Psoas muscle (tissue), 8 donors: Measurements from ENCODE around the gene TMEM30A. TPM values are rescaled to one million over a fixed set of nuclear protein-coding genes. Genes with fewer than 3 reads are reported as not detected.

Experiments used
- ATAC-seq, 4 donors: fragments of 200-7000 bp; cut with Tn5 transposase; one replicate each; pipeline ENCODE4 v1.9.1; 2020; ENCODE audit warnings: moderate library complexity in 3 of 4, mild to moderate bottlenecking in 2 of 4
- DNase-seq, 2 donors: peaks; one replicate each; pipeline ENCODE4 v3.0.0-alpha.2; 2020
- H3K27ac ChIP-seq: fragments of 200-600 bp; one replicate; pipeline ENCODE4 v1.8.0; 2022
- H3K27me3 ChIP-seq, 3 donors: fragments of 200-600 bp in 1 of 3; one replicate each; pipeline versions ENCODE4 v1.6.1 to v1.8.0; 2013 to 2022; ENCODE audit warnings: low read length in 2 of 3, mild to moderate bottlenecking in 2 of 3, moderate library complexity in 1 of 3; ENCODE audit not compliant: insufficient read depth in 3 of 3
- H3K36me3 ChIP-seq, 2 donors: fragments of 200-600 bp in 1 of 2; one replicate each; pipeline versions ENCODE4 v1.6.1 to v1.8.0; 2013 to 2022; ENCODE audit warnings: low read depth in 1 of 2, mild to moderate bottlenecking in 1 of 2, moderate library complexity in 1 of 2; ENCODE audit not compliant: insufficient read depth in 1 of 2
- H3K4me1 ChIP-seq: fragments of 200-600 bp; one replicate; pipeline ENCODE4 v1.8.0; 2022
- H3K4me3 ChIP-seq: fragments of 200-600 bp; one replicate; pipeline ENCODE4 v1.8.0; 2022; ENCODE audit warnings: mild to moderate bottlenecking
- H3K9me3 ChIP-seq: fragments of 200-600 bp; one replicate; pipeline ENCODE4 v1.8.0; 2022
- CTCF ChIP-seq: fragments of 200-600 bp; IDR thresholded peaks from one replicate; pipeline ENCODE4 v1.8.0; 2022; ENCODE audit warnings: antibody characterized with exemption
- WGBS, 3 donors: extraction: QIAGEN DNeasy Blood & Tissue Kit; methylation state at CpG; one replicate each; pipeline versions ENCODE4 v1.1.6 to v1.1.7; 2013; 5-methylcytosine and 5-hydroxymethylcytosine counted together
- intact Hi-C, 2 donors: fragments of 100-400 bp; cut with DNase I; formaldehyde crosslinking; loops; one replicate each; pipeline versions ENCODE4 v1.11.0 to v1.14.2; 2022
- polyA plus RNA-seq, 3 donors: library from polyadenylated mRNA; stranded (reverse); fragments of 200-250 nt; gene quantifications; one replicate each; pipeline ENCODE4 v1.2.3, GENCODE V29; 2013
- total RNA-seq, 4 donors: library from RNA; stranded (reverse); fragmentation: NEBNext Ultra II Directional in 2 of 4; extraction: Animal tissue kit (Norgen Biotek cat#: 25700) in 2 of 4; gene quantifications; one replicate each; pipeline versions ENCODE4 v1.2.1 to v1.2.4, GENCODE V29; 2021 to 2023
- donor health status: healthy with polysubstance abuse.
- donor health status: DM: no; HTN: no; CAD: no; lungs with moderate emphysema.
- donor health status: Bipolar disorder and iron deficiency.
- donor health status: healthy.
- donor health status: DM: yes; HTN: yes; CAD: no.
- donor health status: DM: no; HTN: no; CAD: no.
- donor health status: DM: no; HTN: no; CAD: no.
- donor health status: DM: yes; HTN: yes; CAD: no.

The TMEM30A gene
- total and polyA plus RNA-seq, 7 donors = 18.7 to 52.6 (median 37.6) TPM

DNA sequence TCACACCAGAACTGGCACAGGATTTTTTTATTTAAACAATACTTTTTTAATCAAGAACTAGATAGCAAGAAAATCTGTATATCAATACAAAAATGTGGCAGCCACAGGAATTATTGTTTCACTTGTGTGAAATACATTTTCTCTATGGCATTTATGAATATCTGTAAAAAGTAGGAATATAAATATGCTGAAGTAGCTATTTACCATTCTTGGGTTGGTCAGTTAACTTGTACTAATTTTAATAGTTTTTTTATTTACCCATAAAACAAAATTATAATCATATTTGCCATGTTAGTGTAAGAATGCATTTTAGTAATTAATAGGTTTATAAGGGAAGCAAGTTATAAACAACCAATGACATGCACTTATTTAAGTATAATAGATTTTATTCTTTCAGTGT lies 31.4 kb upstream of the TMEM30A start:
- Histone ChIP-seq H3K27me3 (no peaks in the 10 kb centered on the region), H3K4me3 (no peak overlapping the region), H3K4me1 (no peaks in the 10 kb centered on the region), H3K36me3 (peaks cover 0 to 41% of the 10 kb centered on the region in 2 donors), H3K27ac (no peak overlapping the region), H3K9me3 (no peaks in the 10 kb centered on the region)
- ATAC-seq = no peak
- DNase-seq = no peak
- no peak for TF ChIP-seq CTCF
- intact Hi-C loops = no loop called here

GRCh38 chr6:75308250-75308988 lies 23.8 kb upstream of the TMEM30A start:
- Histone ChIP-seq H3K4me3 (no peak overlapping the region), H3K9me3 (no peaks in the 10 kb centered on the region), H3K27me3 (no peaks in the 10 kb centered on the region), H3K36me3 (peaks cover 0 to 40% of the 10 kb centered on the region in 2 donors), H3K4me1 (no peaks in the 10 kb centered on the region), H3K27ac (no peak overlapping the region)
- ATAC-seq (no peak), DNase-seq (no peak)
- intact Hi-C loops = loop anchor here in 1 of 2 donors (5.0 kb wide), 1 partner anchor 49 kb away; no protein-coding TSS in a partner anchor
- TF ChIP-seq CTCF = no peak
- WGBS, 3 donors = 78 to 79% (median 79%) methylated on average over 11 of the region's 11 CpGs

DNA sequence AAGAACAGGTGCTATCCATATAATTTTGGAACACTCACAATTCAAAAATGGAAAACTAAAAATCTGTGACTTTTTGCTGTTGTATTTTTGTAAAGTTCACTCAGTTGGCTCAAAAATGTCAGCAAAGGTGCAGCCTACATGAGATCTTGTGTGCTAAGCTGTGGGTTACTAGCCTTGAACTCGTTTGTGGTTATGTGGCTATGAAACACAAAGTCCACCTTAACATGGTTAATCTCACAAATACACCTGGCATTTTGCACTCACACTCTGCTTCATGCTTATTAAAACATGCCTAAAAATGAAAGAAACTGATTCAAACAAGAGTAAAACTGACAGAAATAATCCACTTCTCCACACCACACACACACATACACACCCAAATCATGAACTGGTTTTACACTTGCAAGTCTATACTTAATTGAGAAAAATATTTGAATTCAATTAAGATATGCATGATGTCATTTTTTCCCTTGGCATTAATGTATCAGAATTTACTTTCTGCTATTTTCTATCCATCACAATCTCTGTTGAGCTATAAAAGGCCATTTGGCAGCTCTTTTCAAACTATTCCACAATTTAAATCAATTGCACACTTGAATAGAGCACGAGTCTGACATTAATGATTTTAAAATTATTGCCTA lies 22.9 kb upstream of the TMEM30A start:
- WGBS, 3 donors = 46 to 75% (median 57%) methylated on average over 2 of the region's 2 CpGs
- Histone ChIP-seq H3K27me3 (no peaks in the 10 kb centered on the region), H3K4me1 (no peaks in the 10 kb centered on the region), H3K36me3 (peaks cover 0 to 32% of the 10 kb centered on the region in 2 donors), H3K4me3 (no peak overlapping the region), H3K27ac (no peak overlapping the region), H3K9me3 (no peaks in the 10 kb centered on the region)
- ATAC-seq (no peak), DNase-seq (no peak)
- intact Hi-C loops = loop anchor here in 1 of 2 donors (5.0 kb wide), 1 partner anchor 50 kb away; no protein-coding TSS in a partner anchor
- TF ChIP-seq CTCF = no peak

- no peaks in the 10 kb centered on the region for H3K9me3 ChIP-seq
- WGBS, 3 donors = 74 to 82% (median 81%) methylated on average over 3 of the region's 3 CpGs
- H3K27me3 ChIP-seq = no peaks in the 10 kb centered on the region
- ATAC-seq = no peak
- no peak overlapping the region for H3K4me3 ChIP-seq
- intact Hi-C loops = loop anchor here in 1 of 2 donors (5.0 kb wide), 1 partner anchor 51 kb away; no protein-coding TSS in a partner anchor
- peaks cover 3 to 23% of the 10 kb centered on the region in 2 donors for H3K36me3 ChIP-seq
- TF ChIP-seq CTCF = no peak
- no peaks in the 10 kb centered on the region for H3K4me1 ChIP-seq
- DNase-seq = no peak
- no peak overlapping the region for H3K27ac ChIP-seq
These were observed 21.5 kb upstream of the TMEM30A start for GRCh38 chr6:75306064-75306463.
